Fibroblast of lung (primary cell): ENCODE results near the gene DMAC2.

Experiments
- EZH2 ChIP-seq: IDR thresholded peaks from 2 replicates; pipeline ENCODE4 v1.5.1; 2012; ENCODE audit warnings: low read length, control low read depth, mild to moderate bottlenecking; ENCODE audit errors: missing control alignments
- TF ChIP-seq, protein P1 (sequence below), 2 donors: IDR thresholded peaks in 1 of 2; conservative IDR thresholded peaks in 1 of 2; 1 replicate in 1 of 2; 2 replicates in 1 of 2; pipeline ENCODE4 v1.5.1; 2011 to 2012; ENCODE audit warnings: low read length in 2 of 2, control low read depth in 1 of 2, inconsistent platforms in 1 of 2, low read depth in 1 of 2, mild to moderate bottlenecking in 1 of 2

DNA sequence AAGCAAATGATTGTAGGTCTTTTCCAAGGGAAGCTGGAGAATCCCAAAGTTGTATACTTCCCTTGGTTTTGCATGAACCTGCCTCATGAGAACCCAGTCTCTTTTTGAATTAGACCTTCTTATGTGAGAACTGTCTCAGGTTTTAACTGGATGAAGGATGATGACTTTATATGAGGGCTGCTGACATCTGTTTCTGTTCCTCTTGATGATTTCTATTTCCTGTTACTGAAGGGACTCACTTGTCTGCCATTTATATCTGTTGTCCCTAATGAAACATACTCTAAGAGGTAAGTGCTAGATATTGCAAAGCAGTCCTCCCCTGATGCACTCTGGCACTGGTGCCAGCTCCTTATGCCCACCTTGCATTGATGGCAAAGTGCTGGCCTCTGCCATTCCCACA is 36.9 kb upstream of the DMAC2 start:
- TF ChIP-seq, protein P1, sequence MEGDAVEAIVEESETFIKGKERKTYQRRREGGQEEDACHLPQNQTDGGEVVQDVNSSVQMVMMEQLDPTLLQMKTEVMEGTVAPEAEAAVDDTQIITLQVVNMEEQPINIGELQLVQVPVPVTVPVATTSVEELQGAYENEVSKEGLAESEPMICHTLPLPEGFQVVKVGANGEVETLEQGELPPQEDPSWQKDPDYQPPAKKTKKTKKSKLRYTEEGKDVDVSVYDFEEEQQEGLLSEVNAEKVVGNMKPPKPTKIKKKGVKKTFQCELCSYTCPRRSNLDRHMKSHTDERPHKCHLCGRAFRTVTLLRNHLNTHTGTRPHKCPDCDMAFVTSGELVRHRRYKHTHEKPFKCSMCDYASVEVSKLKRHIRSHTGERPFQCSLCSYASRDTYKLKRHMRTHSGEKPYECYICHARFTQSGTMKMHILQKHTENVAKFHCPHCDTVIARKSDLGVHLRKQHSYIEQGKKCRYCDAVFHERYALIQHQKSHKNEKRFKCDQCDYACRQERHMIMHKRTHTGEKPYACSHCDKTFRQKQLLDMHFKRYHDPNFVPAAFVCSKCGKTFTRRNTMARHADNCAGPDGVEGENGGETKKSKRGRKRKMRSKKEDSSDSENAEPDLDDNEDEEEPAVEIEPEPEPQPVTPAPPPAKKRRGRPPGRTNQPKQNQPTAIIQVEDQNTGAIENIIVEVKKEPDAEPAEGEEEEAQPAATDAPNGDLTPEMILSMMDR (conservative IDR thresholded peaks at IDR 0.05 in 1 of 2, IDR thresholded peaks at IDR 0.05 in 1 of 2; ENCODE audit: low read depth in 1 of 2, low read length in 2 of 2), result no peak
- TF ChIP-seq EZH2, result no peak
